H9 (cell line): Measurements from ENCODE around the gene TMEM183A. TPM values are rescaled to one million over a fixed set of nuclear protein-coding genes. Genes with fewer than 3 reads are reported as not detected.
A peak's percentile ranks its signal among the peaks of the same experiment; 100 is the strongest.

Experiments used
- DNase-seq: peaks from one replicate; pipeline ENCODE4 v3.0.0-alpha.2; 2017
- H2AFZ ChIP-seq: one replicate; pipeline ENCODE4 v1.6.1; 2013; ENCODE audit warnings: mild to moderate bottlenecking, low read length, control low read depth, moderate library complexity
- H2AK5ac ChIP-seq: 2 replicates; pipeline ENCODE4 v1.6.1; 2013; ENCODE audit warnings: low read length, control low read depth, mixed read lengths; ENCODE audit not compliant: insufficient read length
- H2BK120ac ChIP-seq: one replicate; pipeline ENCODE4 v1.6.1; 2013; ENCODE audit warnings: low read depth, mild to moderate bottlenecking, low read length, control low read depth, inconsistent platforms; ENCODE audit not compliant: poor library complexity, severe bottlenecking
- H2BK12ac ChIP-seq: 2 replicates; pipeline ENCODE4 v1.6.1; 2013; ENCODE audit warnings: low read length, control low read depth, mixed read lengths, low read depth; ENCODE audit not compliant: insufficient read length
- H2BK15ac ChIP-seq: 2 replicates; pipeline ENCODE4 v1.6.1; 2013; ENCODE audit warnings: low read depth, low read length, control low read depth
- H2BK20ac ChIP-seq: one replicate; pipeline ENCODE4 v1.6.1; 2013; ENCODE audit warnings: low read depth, mild to moderate bottlenecking, low read length, control low read depth, inconsistent platforms; ENCODE audit not compliant: poor library complexity, severe bottlenecking
- H2BK5ac ChIP-seq: 2 replicates; pipeline ENCODE4 v1.6.1; 2013; ENCODE audit warnings: low read length, control low read depth, mixed read lengths; ENCODE audit not compliant: insufficient read length
- H3K14ac ChIP-seq: 2 replicates; pipeline ENCODE4 v1.6.1; 2013; ENCODE audit warnings: low read length, control low read depth; ENCODE audit not compliant: insufficient read depth
- H3K18ac ChIP-seq: 2 replicates; pipeline ENCODE4 v1.6.1; 2013; ENCODE audit warnings: low read depth, mild to moderate bottlenecking, mixed read lengths, low read length, control low read depth; ENCODE audit not compliant: insufficient read length
- H3K23ac ChIP-seq: 2 replicates; pipeline ENCODE4 v1.6.1; 2013; ENCODE audit warnings: low read length, control low read depth, mixed read lengths, low read depth; ENCODE audit not compliant: insufficient read length
- H3K23me2 ChIP-seq: 2 replicates; pipeline ENCODE4 v1.6.1; 2013; ENCODE audit warnings: low read depth, mild to moderate bottlenecking, mixed read lengths, low read length, control low read depth; ENCODE audit not compliant: insufficient read length, poor library complexity, severe bottlenecking
- H3K27ac ChIP-seq: 2 replicates; pipeline ENCODE4 v1.5.1; 2013; ENCODE audit warnings: low read length, control low read depth, mixed read lengths, low read depth; ENCODE audit not compliant: insufficient read length
- H3K27me3 ChIP-seq: 2 replicates; pipeline ENCODE4 v1.6.1; 2013; ENCODE audit warnings: low read length, control low read depth, inconsistent platforms; ENCODE audit not compliant: insufficient read depth
- H3K4ac ChIP-seq: 2 replicates; pipeline ENCODE4 v1.6.1; 2013; ENCODE audit warnings: low read depth, mild to moderate bottlenecking, control low read depth, inconsistent platforms, low read length, moderate library complexity
- H3K4me1 ChIP-seq: 2 replicates; pipeline ENCODE4 v1.6.1; 2013; ENCODE audit warnings: low read length, control low read depth, inconsistent platforms; ENCODE audit not compliant: insufficient read depth
- H3K4me2 ChIP-seq: 2 replicates; pipeline ENCODE4 v1.6.1; 2013; ENCODE audit warnings: low read length, control low read depth, mixed read lengths; ENCODE audit not compliant: insufficient read length, insufficient read depth
- H3K56ac ChIP-seq: 2 replicates; pipeline ENCODE4 v1.6.1; 2013; ENCODE audit warnings: low read depth, mild to moderate bottlenecking, mixed read lengths, low read length, control low read depth; ENCODE audit not compliant: insufficient read length
- H3K79me1 ChIP-seq: 2 replicates; pipeline ENCODE4 v1.6.1; 2013; ENCODE audit warnings: low read depth, mild to moderate bottlenecking, moderate library complexity, low read length, control low read depth, inconsistent platforms; ENCODE audit not compliant: insufficient read depth, poor library complexity, severe bottlenecking
- H3K79me2 ChIP-seq: 2 replicates; pipeline ENCODE4 v1.6.1; 2013; ENCODE audit warnings: low read length, control low read depth, inconsistent platforms; ENCODE audit not compliant: insufficient read depth
- H3K9ac ChIP-seq: 2 replicates; pipeline ENCODE4 v1.6.1; 2013; ENCODE audit warnings: low read length, control low read depth, mixed read lengths; ENCODE audit not compliant: insufficient read length; ENCODE audit errors: extremely low read depth
- H3K9me3 ChIP-seq: one replicate; pipeline ENCODE4 v1.6.1; 2013; ENCODE audit warnings: low read depth, low read length, inconsistent platforms; ENCODE audit not compliant: control insufficient read depth
- H3T11ph ChIP-seq: one replicate; pipeline ENCODE4 v1.6.1; 2013; ENCODE audit warnings: mild to moderate bottlenecking, low read length, control low read depth, inconsistent platforms
- H4K20me1 ChIP-seq: one replicate; pipeline ENCODE4 v1.6.1; 2013; ENCODE audit not compliant: control insufficient read depth, insufficient read length, insufficient read depth
- H4K5ac ChIP-seq: 2 replicates; pipeline ENCODE4 v1.6.1; 2013; ENCODE audit warnings: low read depth, mild to moderate bottlenecking, mixed read lengths, low read length, control low read depth; ENCODE audit not compliant: insufficient read length
- H4K8ac ChIP-seq: replicated peaks from 2 replicates; pipeline ENCODE4 v1.6.1; 2013; ENCODE audit warnings: low read length, control low read depth, mixed read lengths, low read depth; ENCODE audit not compliant: insufficient read length
- H4K91ac ChIP-seq: 2 replicates; pipeline ENCODE4 v1.6.1; 2013; ENCODE audit warnings: low read depth, mild to moderate bottlenecking, moderate library complexity, mixed read lengths, low read length, control low read depth; ENCODE audit not compliant: insufficient read length
- H3K27ac Mint-ChIP-seq, 3 experiments: 2 replicates in 2 of 3; 3 replicates in 1 of 3; pipeline ENCODE4 v1.8.0; 2020 to 2021; ENCODE audit warnings: mixed read lengths in 3 of 3, mild to moderate bottlenecking in 1 of 3, moderate library complexity in 1 of 3
- H3K27me3 Mint-ChIP-seq: 2 replicates; pipeline ENCODE4 v1.8.0; 2021; ENCODE audit warnings: low read depth, mild to moderate bottlenecking, moderate library complexity, mixed read lengths
- H3K36me3 Mint-ChIP-seq, 3 experiments: 2 replicates in 2 of 3; 3 replicates in 1 of 3; pipeline ENCODE4 v1.8.0; 2020 to 2021; ENCODE audit warnings: low read depth in 3 of 3, mixed read lengths in 3 of 3; ENCODE audit not compliant: insufficient read depth in 1 of 3
- H3K4me1 Mint-ChIP-seq, 2 experiments: 2 replicates each; pipeline ENCODE4 v1.8.0; 2020; ENCODE audit warnings: mixed read lengths in 2 of 2
- H3K4me3 Mint-ChIP-seq, 2 experiments: 2 replicates in 1 of 2; 3 replicates in 1 of 2; pipeline ENCODE4 v1.8.0; 2020 to 2021; ENCODE audit warnings: mild to moderate bottlenecking in 2 of 2, mixed read lengths in 2 of 2, moderate library complexity in 1 of 2
- H3K9me3 Mint-ChIP-seq, 2 experiments: 2 replicates in 1 of 2; 3 replicates in 1 of 2; pipeline ENCODE4 v1.8.0; 2020; ENCODE audit warnings: mild to moderate bottlenecking in 2 of 2, mixed read lengths in 2 of 2, moderate library complexity in 1 of 2
- WGBS: extraction: QIAGEN DNeasy Blood & Tissue Kit; methylation state at CpG from one replicate; pipeline ENCODE4 v1.1.7; 2013; ENCODE audit warnings: missing lambda C conversion rate, low lambda C conversion rate, mixed read lengths; ENCODE audit not compliant: insufficient read length; ENCODE audit errors: extremely low coverage; 5-methylcytosine and 5-hydroxymethylcytosine counted together
- total RNA-seq: library from RNA; stranded (reverse); gene quantifications from 2 replicates; pipeline ENCODE4 v1.2.1, GENCODE V29; 2021
- TF ChIP-seq, protein P1 (sequence below): fragments of 200-600 bp; sonication (generic); conservative IDR thresholded peaks from 3 replicates; pipeline ENCODE4 v1.8.0; 2021; ENCODE audit warnings: antibody characterized with exemption, mild to moderate bottlenecking

TMEM183A gene
- total RNA-seq, 1 experiment from 2014 or later, result 93.4 TPM

DNA sequence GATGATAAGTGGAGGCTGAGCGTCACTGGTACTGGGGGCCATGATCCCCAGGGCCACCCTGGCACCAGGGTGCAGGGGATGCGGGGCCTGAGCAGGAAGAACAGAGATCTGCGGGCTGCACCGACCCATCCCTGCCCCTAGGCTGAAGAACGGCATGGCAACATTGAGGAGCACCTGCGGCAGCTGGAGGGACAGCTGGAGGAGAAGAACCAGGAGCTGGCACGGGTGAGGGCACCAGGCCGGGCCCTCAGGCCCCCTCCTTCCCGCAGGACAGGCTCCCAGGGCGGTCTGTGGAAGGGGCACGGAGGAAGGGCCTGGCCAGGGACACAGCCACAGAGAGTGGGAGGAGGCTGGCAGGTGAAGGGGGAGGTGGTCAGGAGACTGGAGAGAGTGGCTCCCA, 40.9 kb downstream of the TMEM183A start:
- Mint-ChIP-seq H3K27ac (peak overlapping the region in 1 of 3 experiments; percentile 92; a peak in 1 of 7 replicates), H3K4me3 (no peak overlapping the region)
- no peak overlapping the region; the same call in 1 of the 2 replicates for H3K14ac ChIP-seq

More for the DNA sequence above, 40.9 kb downstream of the TMEM183A start:
- no peak overlapping the region for H4K8ac ChIP-seq
- no peak overlapping the region for H4K91ac ChIP-seq
- no peaks in the 10 kb centered on the region; the same call in 1 of the 2 replicates for H3K4me1 ChIP-seq
- Mint-ChIP-seq H3K27me3 (peaks cover 2% of the 10 kb centered on the region), H3K36me3 (peaks cover 0 to 31% (median 9%) of the 10 kb centered on the region in 3 experiments; a peak in 5 of 7 replicates), H3K9me3 (no peaks in the 10 kb centered on the region), H3K4me1 (peaks cover 24 to 51% of the 10 kb centered on the region in 2 experiments)
- H4K5ac ChIP-seq, result no peak overlapping the region
- no peak overlapping the region for H2BK120ac ChIP-seq
- no peak overlapping the region for H2AFZ ChIP-seq
- H3K18ac ChIP-seq, result no peak overlapping the region
- H3K23me2 ChIP-seq, result no peaks in the 10 kb centered on the region
- no peaks in the 10 kb centered on the region for H3K79me1 ChIP-seq
- H2BK15ac ChIP-seq, result no peak overlapping the region
- H3K56ac ChIP-seq, result no peak overlapping the region
- TF ChIP-seq, protein P1, sequence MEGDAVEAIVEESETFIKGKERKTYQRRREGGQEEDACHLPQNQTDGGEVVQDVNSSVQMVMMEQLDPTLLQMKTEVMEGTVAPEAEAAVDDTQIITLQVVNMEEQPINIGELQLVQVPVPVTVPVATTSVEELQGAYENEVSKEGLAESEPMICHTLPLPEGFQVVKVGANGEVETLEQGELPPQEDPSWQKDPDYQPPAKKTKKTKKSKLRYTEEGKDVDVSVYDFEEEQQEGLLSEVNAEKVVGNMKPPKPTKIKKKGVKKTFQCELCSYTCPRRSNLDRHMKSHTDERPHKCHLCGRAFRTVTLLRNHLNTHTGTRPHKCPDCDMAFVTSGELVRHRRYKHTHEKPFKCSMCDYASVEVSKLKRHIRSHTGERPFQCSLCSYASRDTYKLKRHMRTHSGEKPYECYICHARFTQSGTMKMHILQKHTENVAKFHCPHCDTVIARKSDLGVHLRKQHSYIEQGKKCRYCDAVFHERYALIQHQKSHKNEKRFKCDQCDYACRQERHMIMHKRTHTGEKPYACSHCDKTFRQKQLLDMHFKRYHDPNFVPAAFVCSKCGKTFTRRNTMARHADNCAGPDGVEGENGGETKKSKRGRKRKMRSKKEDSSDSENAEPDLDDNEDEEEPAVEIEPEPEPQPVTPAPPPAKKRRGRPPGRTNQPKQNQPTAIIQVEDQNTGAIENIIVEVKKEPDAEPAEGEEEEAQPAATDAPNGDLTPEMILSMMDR, result no peak; the same call in 2 of the 3 replicates
- no peaks in the 10 kb centered on the region for H3K27me3 ChIP-seq
- H3K9ac ChIP-seq, result no peak overlapping the region
- no peaks in the 10 kb centered on the region for H4K20me1 ChIP-seq
- no peak overlapping the region for H2BK5ac ChIP-seq
- H3T11ph ChIP-seq, result no peak overlapping the region
- no peak overlapping the region for H3K4ac ChIP-seq
- no peaks in the 10 kb centered on the region for H3K9me3 ChIP-seq
- H3K23ac ChIP-seq, result no peak overlapping the region
- H3K4me2 ChIP-seq, result no peak overlapping the region
- no peak overlapping the region for H2AK5ac ChIP-seq
- H3K27ac ChIP-seq, result no peak overlapping the region
- DNase-seq, result no peak
- WGBS, result no CpG with 5 or more reads among the region's 11 CpGs
- no peak overlapping the region for H2BK20ac ChIP-seq
- H3K79me2 ChIP-seq, result no peaks in the 10 kb centered on the region
- H2BK12ac ChIP-seq, result no peak overlapping the region
